ENCODE data around the gene GNB1L.

The GNB1L gene

DNA sequence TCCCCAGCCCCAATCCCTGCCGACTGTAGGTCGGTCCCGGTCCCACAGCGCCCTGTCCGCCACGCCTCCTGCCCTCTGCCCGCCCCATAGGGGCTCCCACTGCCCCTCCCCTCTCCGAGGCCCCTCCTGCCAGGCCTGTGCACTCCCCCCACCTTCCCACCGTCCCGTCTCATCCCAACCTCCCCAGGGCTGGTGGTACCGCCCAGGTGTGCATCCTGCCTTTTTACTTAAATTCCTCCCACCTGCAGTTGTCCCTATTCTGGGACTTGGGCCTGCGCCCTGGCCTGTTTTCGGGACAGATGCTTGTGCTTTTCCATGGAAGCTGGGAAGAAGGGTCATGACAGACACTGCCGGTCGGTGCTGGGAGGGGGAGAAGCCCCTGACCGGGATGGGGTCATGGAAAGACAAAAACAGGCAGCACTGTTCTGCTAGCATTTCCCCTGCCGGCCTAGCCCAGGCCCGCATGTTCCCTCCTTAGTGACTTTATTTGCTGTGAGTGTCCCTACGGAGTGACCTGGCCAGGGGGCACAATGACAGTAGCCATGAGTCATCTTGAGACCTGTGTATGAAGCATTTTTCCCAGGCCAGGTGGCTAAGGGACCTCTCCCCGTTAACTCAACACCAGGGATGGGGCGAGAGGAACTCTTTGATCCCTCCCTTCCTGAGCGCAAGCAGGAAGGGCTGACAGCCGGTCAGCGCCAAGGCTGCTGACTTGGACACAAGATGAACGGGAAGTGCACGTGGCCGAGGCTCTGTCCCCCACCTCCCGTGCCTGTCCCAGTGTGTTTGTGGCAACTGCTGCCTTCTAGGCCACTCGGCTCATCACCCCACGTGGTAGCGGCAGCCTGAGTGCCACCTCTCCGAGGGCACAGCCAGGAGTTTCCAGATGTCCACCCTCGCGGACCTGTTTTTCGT, 87.0 kb downstream of the GNB1L start:
- DNase-seq (ENCODE audit: extremely low read depth, low read depth), result no peak
- TF ChIP-seq, protein P1, sequence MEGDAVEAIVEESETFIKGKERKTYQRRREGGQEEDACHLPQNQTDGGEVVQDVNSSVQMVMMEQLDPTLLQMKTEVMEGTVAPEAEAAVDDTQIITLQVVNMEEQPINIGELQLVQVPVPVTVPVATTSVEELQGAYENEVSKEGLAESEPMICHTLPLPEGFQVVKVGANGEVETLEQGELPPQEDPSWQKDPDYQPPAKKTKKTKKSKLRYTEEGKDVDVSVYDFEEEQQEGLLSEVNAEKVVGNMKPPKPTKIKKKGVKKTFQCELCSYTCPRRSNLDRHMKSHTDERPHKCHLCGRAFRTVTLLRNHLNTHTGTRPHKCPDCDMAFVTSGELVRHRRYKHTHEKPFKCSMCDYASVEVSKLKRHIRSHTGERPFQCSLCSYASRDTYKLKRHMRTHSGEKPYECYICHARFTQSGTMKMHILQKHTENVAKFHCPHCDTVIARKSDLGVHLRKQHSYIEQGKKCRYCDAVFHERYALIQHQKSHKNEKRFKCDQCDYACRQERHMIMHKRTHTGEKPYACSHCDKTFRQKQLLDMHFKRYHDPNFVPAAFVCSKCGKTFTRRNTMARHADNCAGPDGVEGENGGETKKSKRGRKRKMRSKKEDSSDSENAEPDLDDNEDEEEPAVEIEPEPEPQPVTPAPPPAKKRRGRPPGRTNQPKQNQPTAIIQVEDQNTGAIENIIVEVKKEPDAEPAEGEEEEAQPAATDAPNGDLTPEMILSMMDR (IDR thresholded peaks at IDR 0.05; ENCODE audit: low read depth, low read length), result no peak

DNA sequence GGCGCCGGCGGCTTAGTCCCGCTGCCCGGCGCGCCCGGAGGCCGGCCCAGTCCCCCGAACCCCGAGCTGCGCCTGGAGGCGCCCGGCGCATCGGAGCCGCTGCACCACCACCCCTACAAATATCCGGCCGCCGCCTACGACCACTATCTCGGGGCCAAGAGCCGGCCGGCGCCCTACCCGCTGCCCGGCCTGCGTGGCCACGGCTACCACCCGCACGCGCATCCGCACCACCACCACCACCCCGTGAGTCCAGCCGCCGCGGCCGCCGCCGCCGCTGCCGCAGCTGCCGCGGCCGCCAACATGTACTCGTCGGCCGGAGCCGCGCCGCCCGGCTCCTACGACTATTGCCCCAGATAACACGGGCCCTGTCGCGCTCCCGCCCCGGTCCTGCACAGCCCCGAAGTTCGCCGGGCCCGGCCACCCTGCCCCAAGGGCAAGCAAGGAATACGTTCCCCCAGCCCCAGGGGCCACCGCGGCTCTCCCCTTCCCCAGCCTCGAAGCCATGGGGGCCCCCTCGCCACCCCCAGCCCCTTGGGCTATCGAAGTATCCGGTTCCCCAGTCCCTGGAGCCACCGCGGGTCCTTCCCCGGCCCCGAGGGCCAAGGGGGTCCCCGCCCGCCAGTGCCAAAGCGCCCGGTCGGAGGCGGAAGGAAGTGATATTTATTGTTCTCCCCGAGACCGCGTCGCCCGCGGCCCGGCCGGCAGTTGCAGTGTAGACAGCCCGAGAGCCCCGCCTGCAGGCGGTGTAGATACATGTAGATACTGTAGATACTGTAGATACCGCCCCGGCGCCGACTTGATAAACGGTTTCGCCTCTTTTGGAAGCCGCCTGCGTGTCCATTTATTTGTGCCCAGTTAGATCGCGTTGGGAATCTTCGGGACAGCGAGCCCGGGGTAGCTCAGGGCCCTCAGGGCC, 87.9 kb downstream of the GNB1L start:
- no peak for DNase-seq (ENCODE audit: extremely low read depth, low read depth)
- TF ChIP-seq, protein P1 (IDR thresholded peaks at IDR 0.05; ENCODE audit: low read depth, low read length), result no peak

DNA sequence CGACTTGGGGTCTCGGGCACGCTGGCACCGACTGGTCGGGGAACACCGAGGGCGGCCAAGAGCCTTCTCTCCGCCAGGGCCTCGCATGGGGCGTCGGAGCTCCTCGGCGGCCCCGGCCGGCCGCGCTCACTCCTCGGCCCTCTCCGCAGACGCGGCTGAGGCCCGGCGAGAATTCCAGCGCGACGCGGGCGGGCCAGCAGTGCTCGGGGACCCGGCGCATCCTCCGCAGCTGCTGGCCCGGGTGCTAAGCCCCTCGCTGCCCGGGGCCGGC, 88.5 kb downstream of the GNB1L start:
- DNase-seq (ENCODE audit: extremely low read depth, low read depth), result no peak
- TF ChIP-seq, protein P1 (IDR thresholded peaks at IDR 0.05; ENCODE audit: low read depth, low read length), result no peak

DNA sequence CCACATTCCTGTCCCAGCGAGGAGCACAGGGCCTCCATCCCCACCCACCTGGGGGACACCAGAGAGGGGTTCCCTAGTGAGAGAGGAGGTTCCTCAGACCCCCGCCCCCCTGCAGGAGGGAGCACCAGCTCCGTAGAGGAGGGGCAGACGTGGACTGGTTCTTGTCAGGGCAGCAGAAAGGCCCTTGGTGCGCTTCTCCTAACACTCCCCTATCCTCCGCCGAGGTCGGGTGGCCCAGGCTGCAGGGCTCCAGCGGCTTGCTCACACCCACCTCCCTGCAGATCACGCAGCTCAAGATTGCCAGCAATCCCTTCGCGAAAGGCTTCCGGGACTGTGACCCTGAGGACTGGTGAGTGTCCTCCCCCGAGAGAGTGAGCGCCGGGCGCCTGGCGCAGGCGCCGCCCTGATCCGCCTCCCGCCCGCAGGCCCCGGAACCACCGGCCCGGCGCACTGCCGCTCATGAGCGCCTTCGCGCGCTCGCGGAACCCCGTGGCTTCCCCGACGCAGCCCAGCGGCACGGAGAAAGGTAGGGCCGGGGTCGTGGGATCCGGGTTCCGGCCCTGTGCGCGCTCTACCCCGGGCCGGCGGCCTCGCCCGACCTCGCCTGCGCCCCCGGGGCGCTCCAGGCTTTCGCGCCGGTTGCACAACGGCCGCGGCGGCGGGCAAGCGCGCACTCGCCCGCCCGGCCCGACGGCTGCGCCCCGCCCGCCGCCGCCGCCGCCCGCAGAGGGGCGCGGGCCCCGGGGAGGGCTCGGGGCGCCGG, 89.0 kb downstream of the GNB1L start:
- DNase-seq (ENCODE audit: extremely low read depth, low read depth), result no peak
- TF ChIP-seq, protein P1 (IDR thresholded peaks at IDR 0.05; ENCODE audit: low read depth, low read length), result no peak

DNA sequence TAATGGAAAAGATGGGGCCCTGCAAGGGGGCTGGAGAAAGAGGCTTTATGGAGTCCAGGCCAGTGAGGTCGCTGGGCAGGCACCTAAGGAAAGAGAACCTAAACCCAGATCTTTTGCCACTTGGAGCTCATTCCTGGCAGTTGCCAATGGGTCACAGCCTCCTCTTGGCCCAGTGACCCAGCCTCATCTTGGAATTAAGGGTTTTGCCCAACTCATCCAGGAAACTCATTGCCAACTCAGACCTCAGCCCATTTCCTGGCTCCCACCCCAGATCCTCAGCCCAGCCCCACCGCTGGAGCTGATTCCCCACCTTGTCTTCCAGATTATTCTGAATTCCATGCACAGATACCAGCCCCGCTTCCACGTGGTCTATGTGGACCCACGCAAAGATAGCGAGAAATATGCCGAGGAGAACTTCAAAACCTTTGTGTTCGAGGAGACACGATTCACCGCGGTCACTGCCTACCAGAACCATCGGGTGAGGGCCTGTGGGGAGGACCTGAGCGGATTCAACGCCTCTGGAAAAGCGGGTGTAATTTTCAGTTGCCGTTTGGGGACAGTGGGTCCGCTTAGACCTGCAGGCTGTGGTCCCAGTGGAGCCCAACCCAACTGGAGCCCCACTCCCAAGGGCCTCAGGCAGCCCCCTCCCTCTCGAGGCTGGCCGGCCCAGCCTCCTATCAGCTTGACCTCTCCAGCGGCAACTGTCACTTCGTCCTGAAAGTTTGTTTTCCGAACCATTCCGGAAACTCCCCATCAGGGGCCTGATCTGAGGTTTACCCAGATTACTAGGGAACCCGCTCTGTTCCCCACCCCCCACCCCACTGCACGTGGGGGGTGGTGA, 89.8 kb downstream of the GNB1L start:
- TF ChIP-seq, protein P1 (IDR thresholded peaks at IDR 0.05; ENCODE audit: low read depth, low read length), result no peak
- no peak for DNase-seq (ENCODE audit: extremely low read depth, low read depth)

DNA sequence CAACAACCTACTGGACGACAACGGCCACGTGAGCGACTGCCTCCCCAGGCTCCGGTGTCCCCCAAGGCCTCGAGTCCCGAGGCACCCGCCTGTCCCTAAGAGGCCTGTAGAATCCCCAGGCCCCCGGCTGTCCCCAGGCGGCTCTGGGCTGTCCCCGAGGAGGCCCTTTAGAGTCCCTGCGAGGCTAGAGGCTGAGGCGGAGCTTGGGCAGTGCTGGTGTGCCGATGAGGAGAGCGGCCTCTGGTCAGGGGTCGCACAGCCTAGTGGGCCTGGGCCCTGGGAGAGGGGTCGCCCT, 90.4 kb downstream of the GNB1L start:
- TF ChIP-seq, protein P1 (IDR thresholded peaks at IDR 0.05; ENCODE audit: low read depth, low read length), result no peak
- DNase-seq (ENCODE audit: extremely low read depth, low read depth), result no peak

Measured in AG09319 (cell line).